Measurements from ENCODE around the gene KAZALD1. TPM values are rescaled to one million over a fixed set of nuclear protein-coding genes. Genes with fewer than 3 reads are reported as not detected.

The KAZALD1 gene
- total and polyA plus RNA-seq, 4 donors = 12.4 to 20.7 (median 15.3) TPM

DNA sequence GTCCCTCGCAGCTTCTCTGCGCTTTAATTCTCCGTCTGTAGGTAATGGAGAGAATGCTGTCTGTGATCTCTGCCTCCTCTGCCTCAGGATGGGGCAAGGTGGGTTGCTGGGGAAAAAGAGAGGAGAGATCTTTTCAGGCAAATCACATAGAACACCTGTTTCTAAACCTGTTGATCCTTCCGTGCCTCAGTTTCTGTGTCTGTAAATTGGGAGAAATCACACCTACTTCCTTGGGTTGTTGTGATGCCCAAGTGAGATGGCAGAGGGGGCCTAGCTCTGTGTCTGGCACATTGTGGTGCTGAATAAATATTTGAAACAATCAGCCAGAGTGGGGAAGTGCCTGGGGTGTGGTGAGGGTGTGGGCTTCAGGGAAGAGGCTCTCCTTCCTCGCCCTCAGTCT lies 28.8 kb downstream of the KAZALD1 start:
- Histone ChIP-seq H3K4me3 (ENCODE audit: low read length in 2 of 2) (no peak overlapping the region), H3K27ac (ENCODE audit: low read depth in 1 of 2, low read length in 2 of 2) (no peak overlapping the region), H3K27me3 (ENCODE audit: control insufficient read depth in 1 of 2, insufficient read depth in 2 of 2, low read length in 1 of 2) (no peaks in the 10 kb centered on the region), H3K9me3 (ENCODE audit: control insufficient read depth, low read length) (no peaks in the 10 kb centered on the region), H3K4me1 (ENCODE audit: control insufficient read depth in 1 of 2, insufficient read depth in 2 of 2, low read length in 2 of 2) (no peaks in the 10 kb centered on the region), H3K36me3 (ENCODE audit: control insufficient read depth in 1 of 2, insufficient read depth in 2 of 2, low read length in 1 of 2) (no peaks in the 10 kb centered on the region)
- ATAC-seq (ENCODE audit: low FRiP score) (no peak), DNase-seq (no peak)
- intact Hi-C loops (cut with DNase I) = no loop called here
- 83 to 89% methylated on average over 5 of the region's 5 CpGs for WGBS, 2 donors

- no peaks in the 10 kb centered on the region for H3K9me3 ChIP-seq (ENCODE audit: control insufficient read depth, low read length)
- H3K4me3 ChIP-seq (ENCODE audit: low read length in 2 of 2) = no peak overlapping the region
- no peaks in the 10 kb centered on the region for H3K27me3 ChIP-seq (ENCODE audit: control insufficient read depth in 1 of 2, insufficient read depth in 2 of 2, low read length in 1 of 2)
- WGBS, 2 donors = 42 to 44% methylated on average over 12 of the region's 12 CpGs
- H3K27ac ChIP-seq (ENCODE audit: low read depth in 1 of 2, low read length in 2 of 2) = no peak overlapping the region
- intact Hi-C loops (cut with DNase I) = no loop called here
- no peak for ATAC-seq (ENCODE audit: low FRiP score)
- no peaks in the 10 kb centered on the region for H3K36me3 ChIP-seq (ENCODE audit: control insufficient read depth in 1 of 2, insufficient read depth in 2 of 2, low read length in 1 of 2)
- no peaks in the 10 kb centered on the region for H3K4me1 ChIP-seq (ENCODE audit: control insufficient read depth in 1 of 2, insufficient read depth in 2 of 2, low read length in 2 of 2)
- DNase-seq = no peak
These were observed 29.9 kb downstream of the KAZALD1 start for GRCh38 chr10:101091546-101092290.

DNA sequence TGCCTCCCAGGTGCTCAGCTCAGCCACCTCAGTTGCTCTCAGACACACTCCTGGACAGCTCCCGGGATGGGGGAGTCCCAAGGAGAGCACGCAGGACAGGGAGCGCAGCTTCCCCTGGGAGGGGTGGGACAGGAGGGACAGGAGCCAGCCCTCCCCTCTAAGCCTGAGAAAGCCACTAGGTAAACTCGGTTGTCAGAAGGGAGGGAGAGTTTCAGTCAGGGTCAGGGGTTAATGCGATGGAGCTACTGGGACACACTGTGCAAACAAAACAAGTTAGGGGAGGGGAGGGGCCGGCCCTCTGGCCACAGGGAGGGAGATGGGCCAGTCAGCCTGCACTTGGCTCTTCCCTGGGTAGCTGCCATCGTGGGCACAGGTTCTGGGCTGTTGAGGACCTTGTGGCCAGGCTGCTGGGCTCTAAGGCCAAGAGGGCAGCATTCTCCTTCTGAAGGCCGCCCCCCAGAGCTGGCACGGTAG lies 31.1 kb downstream of the KAZALD1 start:
- 31 to 36% methylated on average over 9 of the region's 9 CpGs for WGBS, 2 donors
- Histone ChIP-seq H3K27me3 (ENCODE audit: control insufficient read depth in 1 of 2, insufficient read depth in 2 of 2, low read length in 1 of 2) (no peaks in the 10 kb centered on the region), H3K4me1 (ENCODE audit: control insufficient read depth in 1 of 2, insufficient read depth in 2 of 2, low read length in 2 of 2) (no peaks in the 10 kb centered on the region), H3K4me3 (ENCODE audit: low read length in 2 of 2) (no peak overlapping the region), H3K27ac (ENCODE audit: low read depth in 1 of 2, low read length in 2 of 2) (no peak overlapping the region), H3K9me3 (ENCODE audit: control insufficient read depth, low read length) (no peaks in the 10 kb centered on the region), H3K36me3 (ENCODE audit: control insufficient read depth in 1 of 2, insufficient read depth in 2 of 2, low read length in 1 of 2) (no peaks in the 10 kb centered on the region)
- ATAC-seq (ENCODE audit: low FRiP score) (no peak), DNase-seq (no peak)
- intact Hi-C loops (cut with DNase I) = no loop called here

- Histone ChIP-seq H3K4me3 (ENCODE audit: low read length in 2 of 2) (no peak overlapping the region), H3K36me3 (ENCODE audit: control insufficient read depth in 1 of 2, insufficient read depth in 2 of 2, low read length in 1 of 2) (no peaks in the 10 kb centered on the region), H3K9me3 (ENCODE audit: control insufficient read depth, low read length) (no peaks in the 10 kb centered on the region), H3K27me3 (ENCODE audit: control insufficient read depth in 1 of 2, insufficient read depth in 2 of 2, low read length in 1 of 2) (no peaks in the 10 kb centered on the region), H3K4me1 (ENCODE audit: control insufficient read depth in 1 of 2, insufficient read depth in 2 of 2, low read length in 2 of 2) (no peaks in the 10 kb centered on the region), H3K27ac (ENCODE audit: low read depth in 1 of 2, low read length in 2 of 2) (no peak overlapping the region)
- DNase-seq (no peak), ATAC-seq (ENCODE audit: low FRiP score) (no peak)
- intact Hi-C loops (cut with DNase I) = loop anchor here in 1 of 2 donors (2.0 kb wide), 1 partner anchor 49 kb away; no protein-coding TSS in a partner anchor
- 54 to 65% methylated on average over 14 of the region's 14 CpGs for WGBS, 2 donors
These were observed 32.5 kb downstream of the KAZALD1 start for GRCh38 chr10:101094121-101094879.

- no peaks in the 10 kb centered on the region for H3K4me1 ChIP-seq (ENCODE audit: control insufficient read depth in 1 of 2, insufficient read depth in 2 of 2, low read length in 2 of 2)
- intact Hi-C loops (cut with DNase I) = loop anchor here in 1 of 2 donors (2.0 kb wide), 1 partner anchor 48 kb away; no protein-coding TSS in a partner anchor
- H3K27ac ChIP-seq (ENCODE audit: low read depth in 1 of 2, low read length in 2 of 2) = no peak overlapping the region
- H3K9me3 ChIP-seq (ENCODE audit: control insufficient read depth, low read length) = peaks cover 2% of the 10 kb centered on the region
- H3K27me3 ChIP-seq (ENCODE audit: control insufficient read depth in 1 of 2, insufficient read depth in 2 of 2, low read length in 1 of 2) = no peaks in the 10 kb centered on the region
- DNase-seq = no peak
- no peak overlapping the region for H3K4me3 ChIP-seq (ENCODE audit: low read length in 2 of 2)
- 67 to 73% methylated on average over 6 of the region's 6 CpGs for WGBS, 2 donors
- no peak for ATAC-seq (ENCODE audit: low FRiP score)
- no peaks in the 10 kb centered on the region for H3K36me3 ChIP-seq (ENCODE audit: control insufficient read depth in 1 of 2, insufficient read depth in 2 of 2, low read length in 1 of 2)
These were observed 33.2 kb downstream of the KAZALD1 start for GRCh38 chr10:101095004-101095403.

- H3K27me3 ChIP-seq (ENCODE audit: control insufficient read depth in 1 of 2, insufficient read depth in 2 of 2, low read length in 1 of 2) = no peaks in the 10 kb centered on the region
- no peaks in the 10 kb centered on the region for H3K4me1 ChIP-seq (ENCODE audit: control insufficient read depth in 1 of 2, insufficient read depth in 2 of 2, low read length in 2 of 2)
- no peak overlapping the region for H3K27ac ChIP-seq (ENCODE audit: low read depth in 1 of 2, low read length in 2 of 2)
- peaks cover 2% of the 10 kb centered on the region for H3K9me3 ChIP-seq (ENCODE audit: control insufficient read depth, low read length)
- 16 to 19% methylated on average over 6 to 7 of the region's 7 CpGs for WGBS, 2 donors
- intact Hi-C loops (cut with DNase I) = loop anchor here (1.0 to 2.0 kb wide), 2 partner anchors 47 kb away; no protein-coding TSS in a partner anchor
- ATAC-seq (ENCODE audit: low FRiP score) = peak; percentile 60
- no peaks in the 10 kb centered on the region for H3K36me3 ChIP-seq (ENCODE audit: control insufficient read depth in 1 of 2, insufficient read depth in 2 of 2, low read length in 1 of 2)
- no peak overlapping the region for H3K4me3 ChIP-seq (ENCODE audit: low read length in 2 of 2)
- DNase-seq = peak; percentile 73 to 83
These were observed 33.9 kb downstream of the KAZALD1 start for GRCh38 chr10:101095550-101096213.

- Histone ChIP-seq H3K36me3 (ENCODE audit: control insufficient read depth in 1 of 2, insufficient read depth in 2 of 2, low read length in 1 of 2) (no peaks in the 10 kb centered on the region), H3K4me1 (ENCODE audit: control insufficient read depth in 1 of 2, insufficient read depth in 2 of 2, low read length in 2 of 2) (no peaks in the 10 kb centered on the region), H3K27me3 (ENCODE audit: control insufficient read depth in 1 of 2, insufficient read depth in 2 of 2, low read length in 1 of 2) (no peaks in the 10 kb centered on the region), H3K4me3 (ENCODE audit: low read length in 2 of 2) (no peak overlapping the region), H3K27ac (ENCODE audit: low read depth in 1 of 2, low read length in 2 of 2) (no peak overlapping the region), H3K9me3 (ENCODE audit: control insufficient read depth, low read length) (peaks cover 2% of the 10 kb centered on the region)
- ATAC-seq (ENCODE audit: low FRiP score) = no peak
- intact Hi-C loops (cut with DNase I) = loop anchor here in 1 of 2 donors (1.0 kb wide), 1 partner anchor 46 kb away; no protein-coding TSS in a partner anchor
- no peak for DNase-seq
- WGBS, 2 donors = 91 to 93% methylated on average over 4 of the region's 4 CpGs
These were observed 34.6 kb downstream of the KAZALD1 start for GRCh38 chr10:101096378-101096777.

DNA sequence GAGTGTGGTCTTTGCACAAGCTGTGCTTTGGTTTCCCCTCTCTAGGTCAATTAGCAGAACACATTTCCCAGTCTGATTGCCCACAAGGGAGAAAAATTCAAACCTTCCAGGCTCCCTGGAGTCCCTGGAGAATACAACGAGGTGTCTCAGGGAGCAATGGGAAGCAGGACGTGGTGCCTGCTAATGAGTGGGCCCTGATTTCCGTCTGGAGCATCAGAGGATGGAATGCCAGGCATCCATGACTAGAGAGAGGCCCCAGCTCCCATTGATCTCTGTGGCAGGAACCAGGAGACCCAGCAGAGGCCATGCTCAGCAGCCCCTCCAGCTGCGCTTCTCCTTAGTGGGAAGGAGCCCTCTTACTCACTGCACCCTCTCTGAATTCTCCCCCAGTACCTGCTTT lies 36.1 kb downstream of the KAZALD1 start:
- H3K27ac ChIP-seq (ENCODE audit: low read depth in 1 of 2, low read length in 2 of 2) = no peak overlapping the region
- WGBS, 2 donors = 29 to 41% methylated on average over 4 of the region's 4 CpGs
- intact Hi-C loops (cut with DNase I) = no loop called here
- H3K4me1 ChIP-seq (ENCODE audit: control insufficient read depth in 1 of 2, insufficient read depth in 2 of 2, low read length in 2 of 2) = no peaks in the 10 kb centered on the region
- H3K4me3 ChIP-seq (ENCODE audit: low read length in 2 of 2) = no peak overlapping the region
- H3K27me3 ChIP-seq (ENCODE audit: control insufficient read depth in 1 of 2, insufficient read depth in 2 of 2, low read length in 1 of 2) = no peaks in the 10 kb centered on the region
- no peak for DNase-seq
- H3K36me3 ChIP-seq (ENCODE audit: control insufficient read depth in 1 of 2, insufficient read depth in 2 of 2, low read length in 1 of 2) = no peaks in the 10 kb centered on the region
- peaks cover 2% of the 10 kb centered on the region for H3K9me3 ChIP-seq (ENCODE audit: control insufficient read depth, low read length)
- no peak for ATAC-seq (ENCODE audit: low FRiP score)

Measured in aorta (tissue), 5 donors.